NOMO-1 (cell line): Measurements from ENCODE around the gene CXCR4.
"Not testable (repeated sequence)": the region's sequence is repeated elsewhere in the genome, so short reads cannot be mapped to it uniquely, and the experiment has no call there.

Source experiments
- DNase-seq, 2 experiments: peaks; one replicate each; lab custom pipeline; 2025; ENCODE audit not compliant: unreplicated experiment in 2 of 2; lab: John Stamatoyannopoulos, UW

CXCR4 gene

DNA sequence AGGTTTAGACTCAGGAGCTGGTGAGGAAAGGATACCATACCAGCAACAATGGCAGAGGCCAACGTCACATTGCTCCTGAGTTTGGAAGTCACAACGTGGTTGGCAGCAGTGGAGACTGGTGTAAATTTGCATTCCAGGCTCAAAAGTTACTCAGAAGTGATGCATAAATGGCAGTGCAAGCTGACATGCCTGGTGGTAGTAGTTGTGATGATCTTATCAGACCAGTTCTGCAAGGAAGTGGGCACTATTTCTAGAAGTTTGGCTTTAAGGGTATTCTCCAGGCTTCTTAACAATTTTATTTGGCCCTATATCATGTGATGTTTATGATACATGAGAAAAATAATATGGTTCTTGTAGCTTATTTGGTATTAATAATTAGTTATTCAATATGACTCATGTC is 37.8 kb downstream of the CXCR4 start:
- DNase-seq, result no peak

DNA sequence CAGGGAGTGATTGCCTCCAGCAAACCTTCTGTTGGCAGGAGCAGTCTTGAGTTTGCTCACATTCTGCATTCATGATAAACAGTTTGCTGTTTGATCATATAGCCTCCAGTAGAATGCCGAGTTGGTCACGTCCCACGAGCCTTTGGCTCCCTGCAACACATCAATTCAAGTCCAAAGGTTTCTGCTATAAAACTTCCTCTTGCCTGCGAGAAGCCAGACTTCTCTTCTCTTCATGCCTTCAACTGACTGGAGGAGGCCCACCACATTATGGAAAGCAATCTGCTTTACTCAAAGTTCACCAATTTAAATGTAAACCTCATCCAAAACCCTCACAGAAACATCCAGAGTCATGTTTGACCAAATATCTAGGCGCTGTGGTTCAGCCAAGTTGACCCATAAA is 40.8 kb downstream of the CXCR4 start:
- no peak for DNase-seq

GRCh38 chr2:136075476-136075875 is 42.5 kb downstream of the CXCR4 start:
- no peak for DNase-seq

DNA sequence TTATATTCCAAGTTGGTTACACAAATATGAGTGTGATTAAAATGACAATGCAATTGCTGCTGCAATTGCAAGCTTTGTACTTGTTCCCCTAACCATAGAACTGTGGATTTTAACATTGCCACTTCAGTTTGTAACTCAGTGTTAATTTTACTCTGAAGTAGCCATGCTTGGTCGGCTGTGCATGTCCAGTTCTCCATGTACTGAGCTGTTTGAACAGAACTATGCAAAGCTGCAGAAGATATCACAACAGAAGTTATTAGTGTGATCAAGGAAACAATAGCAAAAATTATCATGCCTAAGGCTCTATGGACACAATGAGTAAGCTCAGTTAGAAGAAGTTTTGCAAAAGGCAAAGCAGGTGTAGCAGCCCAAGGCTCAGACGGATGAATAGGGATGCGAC is 45.3 kb downstream of the CXCR4 start:
- DNase-seq, result no peak

GRCh38 chr2:136071887-136072286 is 46.1 kb downstream of the CXCR4 start:
- DNase-seq, result not testable (repeated sequence)

- no peak for DNase-seq
These were observed 47.0 kb downstream of the CXCR4 start for GRCh38 chr2:136070913-136071312.

- no peak for DNase-seq
These were observed 48.2 kb downstream of the CXCR4 start for GRCh38 chr2:136069773-136070172.

GRCh38 chr2:136068581-136069227 is 49.2 kb downstream of the CXCR4 start:
- no peak for DNase-seq

DNA sequence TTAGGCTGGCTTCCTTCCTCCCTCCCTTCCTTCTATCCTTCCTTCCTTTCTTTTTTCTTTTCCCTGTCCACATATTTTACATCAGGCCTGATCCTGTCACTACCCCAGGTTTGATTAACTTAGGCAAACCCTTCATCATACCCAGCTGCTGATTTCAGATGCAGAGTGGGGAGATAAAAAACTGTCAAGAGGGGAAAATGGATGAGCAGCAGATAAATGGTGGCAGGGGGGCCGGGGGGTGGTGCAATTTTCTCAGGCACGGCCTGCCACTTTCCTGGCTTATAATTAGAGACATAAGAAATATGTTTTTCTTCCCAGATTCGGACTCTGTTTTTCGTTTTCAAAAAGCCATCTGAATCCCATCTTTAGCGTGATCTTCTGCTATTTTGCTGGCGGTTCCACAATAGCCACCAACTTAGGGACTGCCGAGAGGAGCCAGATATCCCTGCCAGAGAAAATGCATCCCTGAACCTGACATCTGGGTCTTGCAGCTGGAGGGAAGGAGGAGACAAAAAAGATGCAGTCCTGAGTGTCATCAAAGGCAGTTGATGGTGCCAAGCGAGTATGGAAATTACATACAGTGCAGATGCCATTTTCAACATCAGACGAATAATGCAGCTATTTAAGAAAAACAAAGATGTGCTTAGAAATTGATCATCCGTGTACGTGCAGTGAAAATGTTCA is 49.9 kb downstream of the CXCR4 start:
- DNase-seq, result no peak

DNA sequence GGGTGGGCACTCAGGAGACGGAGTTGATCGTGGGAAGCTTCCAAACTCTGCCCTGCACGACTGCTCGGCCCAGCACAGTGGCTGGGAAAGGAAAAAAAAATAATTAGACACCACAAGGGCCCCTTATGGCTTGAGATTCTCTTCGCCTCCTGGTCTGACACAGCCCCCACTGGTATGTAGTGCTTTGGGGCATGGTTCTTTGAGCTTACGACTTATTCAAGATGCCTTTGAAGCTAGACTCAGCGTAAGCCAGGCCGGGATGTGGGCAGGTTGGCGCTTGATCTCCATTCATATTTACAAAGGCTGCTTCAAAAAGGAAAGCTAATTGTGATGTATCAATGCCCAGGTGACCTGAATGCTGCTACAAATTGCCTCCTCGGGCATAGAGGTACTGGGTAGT is 50.5 kb downstream of the CXCR4 start:
- no peak for DNase-seq

- no peak for DNase-seq
These were observed 52.0 kb downstream of the CXCR4 start for GRCh38 chr2:136065907-136066306.

DNA sequence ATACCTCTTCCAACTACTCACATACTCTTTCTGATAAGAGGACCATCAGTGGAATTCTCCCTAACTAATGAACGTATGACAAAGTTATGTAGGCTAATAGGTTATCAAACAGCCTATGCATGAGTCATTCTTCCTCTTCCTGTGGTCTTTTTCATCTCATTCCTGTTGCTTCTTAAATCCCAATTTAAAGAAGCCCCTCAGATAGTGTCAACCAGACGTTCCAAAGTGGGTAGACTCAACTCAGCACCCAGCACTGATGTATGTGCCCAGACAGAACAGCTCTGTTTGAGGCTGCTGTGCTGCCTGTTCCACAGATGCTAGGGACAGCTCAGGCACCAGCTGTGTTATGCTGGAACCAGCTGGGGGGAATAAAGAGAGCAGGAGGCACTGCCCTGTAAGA is 52.6 kb downstream of the CXCR4 start:
- DNase-seq, result no peak
